Measurements from ENCODE around the gene PRB3. TPM values are rescaled to one million over a fixed set of nuclear protein-coding genes. Genes with fewer than 3 reads are reported as not detected.

PRB3 gene
- total RNA-seq, 4 donors from 2014 or later, result not detected

DNA sequence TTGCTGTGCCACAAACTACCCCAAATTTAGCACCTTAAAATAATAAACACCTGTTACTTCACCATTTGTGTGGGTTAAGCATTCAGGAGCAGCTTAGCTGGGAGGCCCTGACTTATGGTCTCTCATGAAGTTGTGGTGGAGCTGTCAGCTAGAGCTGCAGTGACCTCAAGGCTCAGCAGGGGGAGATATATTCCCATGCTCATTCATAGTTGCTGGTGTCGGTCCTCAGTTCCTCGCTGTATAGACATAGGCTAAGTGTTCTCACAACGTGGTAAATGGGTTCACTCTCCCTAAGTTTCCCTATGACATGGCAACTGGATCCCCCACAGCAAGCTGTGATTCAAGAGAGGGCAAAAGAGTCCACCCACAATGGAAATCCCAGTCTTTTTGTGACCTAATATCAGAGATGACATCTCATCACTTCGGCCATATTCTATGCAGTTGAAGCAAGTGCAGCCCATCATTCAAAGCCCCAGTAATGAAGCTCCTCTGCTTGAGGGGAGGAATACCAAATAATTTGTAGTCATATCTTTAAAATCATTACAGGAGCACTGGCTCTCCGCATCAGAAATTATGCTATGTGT is 41.1 kb downstream of the PRB3 start:
- no peaks in the 10 kb centered on the region for H3K9me3 ChIP-seq
- no peaks in the 10 kb centered on the region for H3K27me3 ChIP-seq
- no peak overlapping the region for H3K27ac ChIP-seq
- H3K36me3 ChIP-seq, result no peaks in the 10 kb centered on the region
- no peaks in the 10 kb centered on the region for H3K4me1 ChIP-seq
- DNase-seq, result no peak
- WGBS, 2 donors, result 39 to 48% methylated on average over 4 to 5 of the region's 5 CpGs
- TF ChIP-seq POLR2A (IDR thresholded peaks at IDR 0.05) (no peak), CTCF (IDR thresholded peaks at IDR 0.05) (peak in 4 of 6 experiments; percentile 29 to 66 (median 40))
- intact Hi-C loops (cut with DNase I), result loop anchor here (5.0 kb wide), 1 partner anchor 259 kb away; no protein-coding TSS in a partner anchor
- no peak overlapping the region for H3K4me3 ChIP-seq

DNA sequence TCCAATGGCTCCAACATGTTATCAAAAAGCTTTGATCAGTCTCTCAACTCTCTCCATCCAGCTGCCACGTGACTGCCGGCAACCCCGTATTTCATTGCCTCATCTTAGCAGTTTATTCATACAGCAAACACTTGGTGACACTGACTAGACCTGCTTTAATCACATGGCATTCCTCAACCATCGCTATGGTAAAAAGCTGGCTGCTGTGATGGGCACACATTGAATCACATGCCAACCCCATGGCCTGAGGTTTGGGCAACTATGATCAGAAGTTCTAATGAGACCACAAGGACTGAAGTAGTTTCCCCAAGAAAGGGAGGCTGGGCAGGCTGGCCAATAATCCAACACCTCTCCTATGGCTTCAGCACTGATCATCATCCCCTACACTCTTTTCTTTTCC is 42.1 kb downstream of the PRB3 start:
- H3K4me1 ChIP-seq, result no peaks in the 10 kb centered on the region
- no peak overlapping the region for H3K27ac ChIP-seq
- H3K27me3 ChIP-seq, result no peaks in the 10 kb centered on the region
- intact Hi-C loops (cut with DNase I), result loop anchor here (5.0 kb wide), 1 partner anchor 260 kb away; no protein-coding TSS in a partner anchor
- no peak for TF ChIP-seq CTCF (IDR thresholded peaks at IDR 0.05)
- TF ChIP-seq POLR2A (IDR thresholded peaks at IDR 0.05), result no peak
- H3K9me3 ChIP-seq, result no peaks in the 10 kb centered on the region
- DNase-seq, result no peak
- 84 to 88% methylated on average over 4 of the region's 4 CpGs for WGBS, 2 donors
- H3K4me3 ChIP-seq, result no peak overlapping the region
- no peaks in the 10 kb centered on the region for H3K36me3 ChIP-seq

Other genes starting within 250 kb of the PRB3 start
- gene TAS2R19, start 247.1 kb downstream of the PRB3 start, total RNA-seq, result 1 to 10 TPM in 3 of 4 donors, under 1 TPM in 1; 0.29 to 5.9 (median 2.1) TPM
- 1 to 10 TPM in 3 of 4 donors, not detected in 1; 1.7 to 6.5 (median 2.8) TPM for gene TAS2R31, start 238.3 kb downstream of the PRB3 start, total RNA-seq
- 1 to 10 TPM in 2 of 4 donors, not detected in 2; 1.7 to 3.0 TPM for gene TAS2R46, start 207.4 kb downstream of the PRB3 start, total RNA-seq
- 1 to 10 TPM in 2 of 4 donors, not detected in 2; 2.2 to 4.8 TPM for gene TAS2R43, start 177.4 kb downstream of the PRB3 start, total RNA-seq
- 1 to 10 TPM in 2 of 4 donors, under 1 TPM in 2; 0.50 to 5.7 (median 2.4) TPM for gene TAS2R30, start 135.1 kb downstream of the PRB3 start, total RNA-seq
- 1 to 10 TPM; 3.4 to 6.1 (median 4.2) TPM for gene SMIM10L1, start 98.5 kb downstream of the PRB3 start, total RNA-seq
- gene TAS2R42, start 82.8 kb downstream of the PRB3 start, total RNA-seq, result not detected
- not detected for gene PRB4, start 40.7 kb upstream of the PRB3 start, total RNA-seq
- not detected for gene PRB2, start 125.9 kb upstream of the PRB3 start, total RNA-seq